ENCODE results near the gene MZT2B. TPM values are rescaled to one million over a fixed set of nuclear protein-coding genes. Genes with fewer than 3 reads are reported as not detected.
"Not testable (repeated sequence)": the region's sequence is repeated elsewhere in the genome, so short reads cannot be mapped to it uniquely, and the experiment has no call there.

MZT2B gene
- polyA plus RNA-seq, 3 donors = 148 to 245 (median 239) TPM

DNA sequence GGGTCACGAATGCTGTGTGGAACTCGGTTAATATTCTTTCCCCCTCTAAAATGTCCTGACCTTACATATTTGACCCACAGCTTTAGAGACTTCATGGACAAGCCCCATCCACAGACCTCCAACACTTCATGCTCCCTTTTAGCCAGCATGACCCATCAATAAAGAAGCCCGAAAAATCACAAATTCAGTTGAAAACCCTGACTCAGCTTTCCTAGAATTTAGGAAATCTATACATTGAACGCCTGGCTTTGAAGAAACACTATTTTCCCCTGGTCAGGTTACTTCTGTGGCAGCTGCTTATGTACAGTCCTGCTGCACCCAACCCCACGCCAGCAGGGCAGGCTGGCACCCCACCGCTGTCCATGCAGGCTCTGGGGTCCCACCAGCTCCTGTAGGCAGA is 9.3 kb downstream of the MZT2B start:
- 91 to 95% (median 95%) methylated on average over 6 of the region's 6 CpGs for WGBS, 3 donors
- not testable (repeated sequence) for H3K27ac ChIP-seq (ENCODE audit: low read depth, low read length)

DNA sequence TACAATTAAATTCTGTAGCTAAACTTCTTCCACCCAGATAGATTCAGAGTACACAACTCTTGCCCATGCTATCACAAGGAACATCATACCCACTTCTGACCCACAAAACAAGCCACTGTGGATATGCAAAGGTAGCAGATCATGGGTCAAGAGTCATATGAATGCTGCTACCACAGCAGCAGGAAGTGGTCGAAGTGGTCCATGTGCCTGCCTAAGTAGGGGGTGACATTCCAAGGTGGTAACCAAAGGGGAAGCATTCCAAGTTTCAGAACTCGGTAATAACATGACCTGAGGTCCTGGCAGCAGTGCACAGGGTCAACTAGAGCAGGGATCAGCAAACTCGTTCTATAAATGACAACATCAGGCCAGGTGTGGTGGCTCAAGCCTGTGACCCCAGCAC is 10.4 kb downstream of the MZT2B start:
- not testable (repeated sequence) for H3K27ac ChIP-seq (ENCODE audit: low read depth, low read length)
- 75 to 80% (median 76%) methylated on average over 3 of the region's 3 CpGs for whole genome bisulfite sequencing, 3 donors

DNA sequence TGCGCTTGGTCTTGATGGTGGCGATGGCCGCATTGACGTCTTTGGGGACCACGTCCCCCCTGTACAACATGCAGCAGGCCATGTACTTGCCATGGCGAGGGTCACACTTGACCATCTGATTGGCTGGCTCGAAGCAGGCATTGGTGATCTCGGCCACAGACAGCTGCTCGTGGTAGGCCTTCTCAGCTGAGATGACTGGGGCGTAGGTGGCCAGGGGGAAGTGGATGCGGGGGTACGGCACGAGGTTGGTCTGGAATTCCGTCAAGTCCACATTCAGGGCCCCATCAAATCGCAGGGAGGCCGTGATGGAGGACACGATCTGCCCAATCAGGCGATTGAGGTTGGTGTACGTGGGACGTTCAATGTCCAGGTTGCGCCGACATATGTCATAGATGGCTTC is 11.8 kb downstream of the MZT2B start:
- WGBS, 3 donors = 89 to 91% (median 90%) methylated on average over 22 of the region's 22 CpGs
- not testable (repeated sequence) for H3K27ac ChIP-seq (ENCODE audit: low read depth, low read length)

DNA sequence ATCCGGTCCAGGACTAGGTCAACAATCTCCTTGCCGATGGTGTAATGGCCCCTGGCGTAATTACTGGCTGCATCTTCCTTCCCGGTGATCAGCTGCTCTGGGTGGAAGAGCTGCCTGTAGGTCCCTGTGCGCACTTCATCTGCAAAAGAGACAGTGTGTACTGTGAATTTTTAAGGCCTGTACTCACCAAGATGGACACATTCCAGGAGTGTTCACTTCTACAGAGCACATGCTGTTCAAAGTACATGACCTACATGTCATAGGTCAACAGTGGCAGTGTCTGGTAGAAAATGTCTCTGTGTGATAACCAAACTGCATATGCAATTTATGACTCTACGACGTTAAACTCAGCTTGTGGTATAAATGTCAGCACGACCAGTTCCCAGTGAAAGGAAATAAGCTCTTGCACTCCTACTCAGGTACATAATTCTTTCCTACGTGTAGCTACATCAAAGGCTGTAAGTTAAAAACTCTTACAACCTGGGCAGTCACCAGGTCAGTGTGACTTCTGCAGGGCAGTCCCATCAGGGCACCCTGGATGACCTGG is 13.1 kb downstream of the MZT2B start:
- H3K27ac ChIP-seq (ENCODE audit: low read depth, low read length) = not testable (repeated sequence)
- 68 to 85% (median 83%) methylated on average over 9 of the region's 9 CpGs for WGBS, 3 donors

DNA sequence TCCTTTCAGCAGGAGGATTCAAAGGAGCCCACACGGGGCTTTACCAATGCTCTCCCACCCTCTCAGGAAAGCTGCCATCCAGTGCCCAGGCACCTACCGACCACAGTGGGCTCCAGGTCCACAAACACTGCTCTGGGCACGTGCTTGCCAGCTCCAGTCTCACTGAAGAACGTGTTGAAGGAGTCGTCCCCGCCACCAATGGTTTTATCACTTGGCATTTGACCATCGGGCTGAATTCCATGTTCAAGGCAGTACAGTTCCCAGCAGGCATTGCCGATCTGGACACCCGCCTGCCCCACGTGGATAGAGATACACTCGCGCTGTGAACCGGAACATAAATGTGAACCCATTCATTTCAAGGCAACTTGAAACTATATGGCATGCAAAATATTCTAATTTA is 14.0 kb downstream of the MZT2B start:
- WGBS, 3 donors = 77 to 95% (median 90%) methylated on average over 9 to 10 of the region's 13 CpGs

DNA sequence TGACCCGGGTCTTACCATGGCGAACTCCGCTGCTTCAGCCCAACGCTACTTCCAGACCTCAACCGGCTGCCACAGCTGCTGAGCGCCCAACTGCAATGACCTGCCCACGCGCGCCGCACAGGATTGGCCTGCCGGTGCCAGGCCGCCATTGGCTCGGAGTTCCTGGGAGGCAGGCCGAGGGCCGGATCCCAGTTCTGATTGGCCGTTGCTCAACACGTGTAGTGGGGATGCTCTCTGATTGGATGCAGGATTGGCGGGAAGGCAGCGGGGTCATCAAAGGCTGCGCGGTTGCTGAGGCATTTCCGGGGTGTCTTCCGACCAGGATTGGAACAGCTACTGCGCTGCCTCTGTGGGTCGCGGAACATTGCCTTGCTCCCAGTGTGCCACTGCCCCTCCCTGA is 16.3 kb downstream of the MZT2B start, which contains the start of gene TUBA3E:
Gene TUBA3E, minus strand, starts transcription at position 97 of the 400 bp plus-strand sequence. Its CDS starts 79 bp downstream, at position 18.
- no peak within 1 kb of the TSS for H3K27ac ChIP-seq (ENCODE audit: low read depth, low read length)
- WGBS, 3 donors = 94 to 97% (median 97%) methylated on average over 20 to 26 of the region's 26 CpGs

More for the DNA sequence above, 14.0 kb downstream of the MZT2B start:
- H3K27ac ChIP-seq (ENCODE audit: low read depth, low read length) = not testable (repeated sequence)

DNA sequence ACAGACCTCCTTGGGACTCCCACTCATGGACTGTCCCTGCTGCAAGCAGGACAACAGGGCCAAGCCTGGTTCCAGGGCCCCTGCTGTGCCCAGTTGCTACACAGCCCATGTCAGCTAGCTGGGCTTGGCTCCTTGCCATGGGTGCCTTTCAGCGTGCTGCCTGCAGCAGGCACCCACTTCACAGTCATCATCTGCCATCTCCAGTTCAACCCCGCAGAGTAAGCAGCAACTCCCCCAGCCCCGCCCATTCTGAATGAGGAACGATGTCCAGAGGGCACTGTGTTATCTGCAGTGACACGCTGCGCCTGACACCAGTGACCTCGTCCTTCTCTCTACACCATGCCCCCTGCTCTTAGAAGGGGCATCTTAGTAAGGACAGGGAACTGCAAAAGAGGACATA is 20.5 kb downstream of the MZT2B start:
- WGBS, 3 donors = 33 to 47% (median 39%) methylated on average over 2 to 5 of the region's 7 CpGs
- H3K27ac ChIP-seq (ENCODE audit: low read depth, low read length) = not testable (repeated sequence)

DNA sequence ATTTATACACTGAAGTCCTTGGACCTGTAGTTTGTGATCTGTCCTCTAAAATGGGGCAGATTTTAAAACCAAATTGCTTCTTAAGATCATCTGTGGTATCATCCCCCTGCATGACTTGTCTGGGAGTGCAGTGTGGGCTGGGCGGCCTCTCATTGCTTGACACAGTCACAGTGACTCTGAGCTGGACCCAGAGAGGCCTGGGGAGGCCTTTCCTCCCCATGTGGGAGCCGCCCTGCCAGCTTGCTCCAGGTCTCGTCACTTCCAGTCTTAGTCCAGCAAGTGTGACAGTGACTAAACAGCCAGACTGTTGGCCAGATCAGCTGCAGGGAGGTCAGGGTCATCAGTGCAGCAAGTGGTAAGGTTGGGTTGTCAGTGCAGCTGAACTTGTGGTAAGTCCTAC is 21.1 kb downstream of the MZT2B start:
- not testable (repeated sequence) for H3K27ac ChIP-seq (ENCODE audit: low read depth, low read length)
- 72 to 85% (median 77%) methylated on average over 2 to 3 of the region's 3 CpGs for WGBS, 3 donors

DNA sequence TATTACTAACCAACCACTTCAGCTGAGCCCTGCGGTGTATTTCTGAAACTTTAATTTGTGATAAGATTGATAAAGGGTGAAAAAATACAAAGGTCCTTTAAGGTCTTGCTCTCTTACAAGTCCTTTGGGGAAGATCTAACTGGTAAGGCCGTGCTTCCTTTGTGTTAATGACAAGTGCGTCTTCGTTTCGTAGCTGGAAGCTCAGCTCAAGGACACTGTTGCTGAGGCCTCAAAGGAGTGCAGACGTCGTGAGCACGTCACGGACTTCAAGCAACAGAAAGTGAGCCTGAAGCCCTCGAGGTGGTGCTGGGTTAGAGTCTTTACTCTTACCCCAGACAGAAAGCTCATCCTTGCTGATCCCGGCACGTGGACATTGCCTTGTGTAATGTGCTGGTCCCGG is 25.0 kb downstream of the MZT2B start:
- WGBS, 3 donors = 57 to 87% (median 83%) methylated on average over 10 to 13 of the region's 13 CpGs
- H3K27ac ChIP-seq (ENCODE audit: low read depth, low read length) = not testable (repeated sequence)

DNA sequence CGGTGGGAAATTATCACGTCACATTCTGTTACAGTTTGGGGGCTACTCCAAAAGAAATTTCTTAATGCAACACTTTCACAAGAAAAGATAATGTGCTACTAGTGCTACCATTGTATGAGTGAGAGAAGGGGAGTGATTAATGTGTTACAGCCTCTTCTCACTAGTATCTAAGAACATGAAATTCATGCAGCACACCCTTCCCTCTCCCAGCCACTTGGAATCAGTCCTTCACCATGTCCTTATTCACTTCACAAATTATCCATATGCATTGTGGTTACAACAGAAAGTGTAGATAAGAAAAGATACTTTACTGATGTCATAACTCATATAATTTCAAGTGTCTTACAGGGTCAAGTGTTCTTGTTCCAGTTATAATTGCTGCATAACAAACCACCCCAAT is 37.1 kb downstream of the MZT2B start:
- not testable (repeated sequence) for H3K27ac ChIP-seq (ENCODE audit: low read depth, low read length)
- WGBS, 3 donors = 54 to 89% (median 74%) methylated on average over 2 of the region's 2 CpGs

DNA sequence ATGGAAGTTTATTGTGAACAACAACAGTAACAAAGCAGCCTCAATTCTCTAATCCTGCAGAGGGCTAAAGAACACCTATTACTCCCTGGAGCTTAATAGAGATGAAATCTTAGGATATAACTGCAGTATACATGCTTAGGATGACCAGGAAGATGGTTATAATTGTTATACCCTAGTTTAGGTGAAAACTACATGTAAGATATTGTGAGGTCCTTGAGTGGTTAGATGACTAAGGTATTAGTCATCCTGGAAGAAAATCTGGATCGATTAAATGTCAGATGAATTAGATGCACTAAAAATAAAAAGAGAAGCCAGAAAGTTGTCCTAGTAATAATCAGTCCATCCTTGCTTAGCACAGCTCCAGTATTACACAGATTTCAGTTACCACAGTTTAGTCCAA is 38.4 kb downstream of the MZT2B start:
- H3K27ac ChIP-seq (ENCODE audit: low read depth, low read length) = not testable (repeated sequence)
- WGBS, 3 donors = 63% methylated on average over 1 of the region's 1 CpG; no CpG with 5 or more reads in 2 of the 3 donors

DNA sequence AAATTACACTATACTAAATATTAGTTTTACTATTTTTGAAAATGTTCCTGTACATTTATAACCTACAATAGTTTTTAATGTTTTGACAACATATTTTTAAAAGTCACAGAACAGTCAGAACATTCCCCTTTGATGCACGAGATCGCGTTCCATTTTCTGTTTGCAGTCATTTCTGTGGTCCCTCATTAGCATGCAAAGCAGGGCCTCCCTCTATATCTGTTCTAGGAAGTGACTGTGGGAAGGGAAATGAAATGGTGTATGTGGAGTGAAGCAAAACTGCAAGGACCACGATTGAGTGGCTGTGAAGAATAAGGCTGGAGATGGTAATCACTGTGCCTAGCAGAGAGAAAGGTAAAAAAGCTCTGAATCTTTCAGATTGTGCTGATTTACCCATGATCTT is 40.5 kb downstream of the MZT2B start:
- WGBS, 3 donors = 32 to 42% (median 37%) methylated on average over 4 of the region's 4 CpGs
- H3K27ac ChIP-seq (ENCODE audit: low read depth, low read length) = not testable (repeated sequence)

DNA sequence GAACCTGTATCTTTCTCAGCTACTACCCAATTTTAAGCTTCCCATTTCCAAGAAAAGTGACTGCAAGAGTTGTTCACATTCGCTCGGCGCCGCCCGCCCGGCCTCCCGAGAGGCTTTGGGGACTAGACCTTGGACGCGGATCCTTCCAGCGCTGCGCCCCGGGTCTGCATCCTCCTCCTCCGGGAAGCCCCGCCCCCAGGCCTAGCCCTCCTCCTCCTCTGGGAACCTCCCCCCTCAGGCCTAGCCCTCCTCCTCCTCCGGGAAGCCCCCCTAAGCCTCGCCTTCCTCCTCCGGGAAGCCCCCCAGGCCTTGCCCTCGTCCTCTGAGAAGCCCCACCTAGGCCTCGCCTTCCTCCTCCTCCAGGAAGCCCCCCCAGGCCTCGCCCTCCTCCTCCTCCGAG is 45.9 kb downstream of the MZT2B start:
- not testable (repeated sequence) for H3K27ac ChIP-seq (ENCODE audit: low read depth, low read length)
- WGBS, 3 donors = 88 to 93% (median 90%) methylated on average over 15 to 21 of the region's 21 CpGs

DNA sequence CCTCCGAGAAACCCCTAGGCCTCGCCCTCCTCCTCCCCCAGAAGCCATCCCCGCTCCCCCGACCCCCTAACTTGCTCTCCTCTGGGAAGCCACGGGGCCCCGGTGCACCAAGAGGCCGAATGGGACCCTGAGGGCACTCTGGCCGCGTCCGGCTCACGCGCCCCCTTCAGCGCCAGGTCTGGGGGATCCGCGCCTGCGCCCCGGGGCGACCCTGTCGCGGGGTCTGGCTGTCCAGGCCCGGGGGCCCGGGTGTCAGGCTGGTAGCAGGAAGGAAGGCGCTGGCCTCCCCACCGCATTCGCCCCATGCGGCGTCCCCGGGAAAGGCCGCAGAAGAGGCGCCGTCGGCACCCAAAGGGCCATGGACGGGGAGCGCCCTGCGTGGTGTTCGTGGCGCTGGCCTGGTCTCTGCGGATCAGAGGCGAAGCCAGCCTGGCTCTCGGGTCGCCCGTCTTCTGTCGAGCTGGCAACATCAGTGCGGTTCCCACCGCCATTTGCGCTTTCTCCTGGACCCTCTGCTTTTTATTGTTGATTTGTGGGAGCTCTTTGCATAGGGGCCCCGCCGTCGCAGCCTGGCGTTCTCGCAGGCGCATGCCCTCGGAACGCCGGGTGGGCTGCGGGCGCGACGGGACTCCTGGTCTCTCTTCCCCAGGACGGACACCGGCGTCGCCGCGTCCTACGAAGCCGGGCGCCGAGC is 46.6 kb downstream of the MZT2B start:
- not testable (repeated sequence) for H3K27ac ChIP-seq (ENCODE audit: low read depth, low read length)
- WGBS, 3 donors = 85 to 87% (median 86%) methylated on average over 58 to 68 of the region's 69 CpGs

DNA sequence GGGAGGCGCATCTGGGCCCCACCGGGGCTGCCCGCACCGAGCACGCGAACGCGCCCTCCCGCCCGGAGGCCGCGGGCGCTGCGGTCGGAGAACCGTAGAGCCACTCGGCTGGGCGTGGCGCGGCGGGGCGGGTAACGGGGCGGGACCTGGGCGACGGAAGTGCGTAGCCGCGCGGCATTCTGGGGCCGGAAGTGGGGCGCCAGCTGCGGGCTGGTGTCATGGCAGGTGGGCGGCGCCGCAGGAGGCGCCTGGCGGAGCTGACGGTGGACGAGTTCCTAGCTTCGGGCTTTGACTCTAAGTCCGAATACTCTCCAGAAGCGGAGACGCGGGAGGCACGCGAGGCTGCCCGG is 47.1 kb downstream of the MZT2B start:
- WGBS, 3 donors = 39 to 50% (median 40%) methylated on average over 39 to 46 of the region's 48 CpGs
- not testable (repeated sequence) for H3K27ac ChIP-seq (ENCODE audit: low read depth, low read length)

DNA sequence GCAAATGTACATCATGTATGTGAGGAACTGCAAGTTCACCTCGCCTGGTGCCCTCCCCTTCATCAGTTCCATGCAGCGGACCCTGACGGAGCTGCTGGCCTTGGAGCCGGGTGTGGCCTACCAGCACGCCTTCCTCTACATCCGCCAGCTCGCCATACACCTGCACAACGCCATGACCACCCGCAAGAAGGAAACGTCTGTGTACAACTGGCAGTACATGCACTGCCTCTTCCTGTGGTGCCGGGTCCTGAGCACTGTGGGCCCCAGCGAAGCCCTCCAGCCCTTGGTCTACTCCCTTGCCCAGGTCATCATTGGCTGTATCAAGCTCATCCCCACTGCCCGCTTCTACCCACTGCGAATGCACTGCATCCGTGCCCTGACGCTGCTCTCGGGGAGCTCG is 48.3 kb downstream of the MZT2B start:
- WGBS, 3 donors = 91 to 95% (median 93%) methylated on average over 15 to 18 of the region's 18 CpGs
- H3K27ac ChIP-seq (ENCODE audit: low read depth, low read length) = not testable (repeated sequence)

DNA sequence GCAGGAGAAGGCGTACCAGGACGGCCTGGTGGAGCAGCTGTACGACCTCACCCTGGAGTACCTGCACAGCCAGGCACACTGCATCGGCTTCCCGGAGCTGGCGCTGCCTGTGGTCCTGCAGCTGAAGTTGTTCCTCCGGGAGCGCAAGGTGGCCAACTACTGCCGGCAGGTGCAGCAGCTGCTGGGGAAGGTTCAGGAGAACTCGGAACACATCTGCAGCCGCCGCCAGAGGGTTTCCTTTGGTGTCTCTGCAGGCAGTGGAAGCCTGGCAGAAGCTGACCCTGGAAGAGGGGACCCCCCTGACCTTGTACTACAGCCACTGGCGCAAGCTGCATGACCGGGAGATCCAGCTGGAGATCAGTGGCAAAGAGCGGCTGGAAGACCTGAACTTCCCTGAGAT is 48.8 kb downstream of the MZT2B start:
- 88 to 92% (median 91%) methylated on average over 15 of the region's 15 CpGs for WGBS, 3 donors
- not testable (repeated sequence) for H3K27ac ChIP-seq (ENCODE audit: low read depth, low read length)

DNA sequence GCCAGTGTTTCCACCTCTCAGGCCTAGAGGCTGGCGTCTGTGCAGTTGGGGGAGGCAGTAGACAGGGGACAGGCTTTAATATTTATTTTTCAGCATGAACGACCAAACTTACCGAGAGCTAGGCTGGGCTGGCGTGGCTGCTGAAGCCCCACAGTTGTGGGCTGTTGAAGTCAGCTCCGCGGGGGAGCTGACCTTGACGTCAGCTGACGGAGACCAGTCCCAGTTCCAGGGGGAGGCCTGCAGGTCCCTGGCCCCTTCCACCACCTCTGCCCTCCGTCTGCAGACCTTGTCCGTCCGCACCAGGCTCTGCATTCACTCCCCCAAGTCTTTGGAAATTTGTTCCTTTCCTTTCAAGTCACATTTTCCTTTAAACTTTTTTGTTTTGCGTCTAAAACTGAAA is 49.6 kb downstream of the MZT2B start:
- no peak overlapping the region for H3K27ac ChIP-seq (ENCODE audit: low read depth, low read length)
- WGBS, 3 donors = 69 to 73% (median 70%) methylated on average over 11 to 12 of the region's 12 CpGs

DNA sequence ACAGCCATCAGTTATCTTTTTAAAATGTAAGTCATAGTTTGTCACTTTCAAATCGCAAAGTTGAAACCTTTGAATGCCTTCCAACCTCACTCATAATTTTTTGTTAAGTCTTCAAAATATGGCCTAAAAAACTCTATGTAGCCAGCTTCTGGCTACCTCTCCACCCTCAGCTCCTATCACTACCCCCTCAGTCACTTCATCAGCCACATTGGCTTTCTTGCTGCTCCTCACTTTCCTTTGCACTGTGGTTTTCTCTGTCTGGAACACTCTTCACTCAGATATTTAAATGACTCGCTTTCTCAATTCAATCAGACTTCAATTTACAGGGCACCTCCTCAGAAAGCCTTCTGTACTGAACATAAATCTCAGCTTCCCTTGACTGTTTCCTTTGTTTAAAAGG is 51.0 kb downstream of the MZT2B start:
- not testable (repeated sequence) for H3K27ac ChIP-seq (ENCODE audit: low read depth, low read length)
- 78 to 84% (median 83%) methylated on average over 2 of the region's 2 CpGs for WGBS, 3 donors

DNA sequence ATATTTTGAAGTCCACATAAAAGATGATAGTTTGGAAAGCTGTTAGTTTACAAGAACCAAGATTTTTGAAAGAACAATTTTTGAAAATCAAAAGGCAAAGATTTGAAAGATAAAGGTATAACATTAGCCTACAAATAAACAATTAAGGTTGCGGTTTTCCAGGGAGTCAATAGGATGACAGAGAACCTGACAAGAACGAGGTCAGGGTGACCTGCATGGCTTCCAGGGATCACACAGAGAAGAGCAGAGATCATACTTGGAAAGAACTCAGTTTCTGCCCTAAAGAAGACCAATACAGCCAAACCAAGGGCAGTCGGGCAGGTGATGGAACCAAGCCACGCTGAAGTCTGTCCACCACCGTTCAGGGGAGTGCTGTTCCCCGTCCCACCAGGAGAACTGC is 57.5 kb downstream of the MZT2B start:
- WGBS, 3 donors = 59 to 75% (median 75%) methylated on average over 6 of the region's 6 CpGs
- not testable (repeated sequence) for H3K27ac ChIP-seq (ENCODE audit: low read depth, low read length)

Data from adipose tissue (tissue), 3 donors.